Keratinocyte (primary cell): ENCODE results near the gene MRPL27. TPM values are rescaled to one million over a fixed set of nuclear protein-coding genes. Genes with fewer than 3 reads are reported as not detected.

ENCODE experiments used
- DNase-seq: peaks from one replicate; pipeline ENCODE4 v3.0.0-alpha.2; 2011; ENCODE audit warnings: low read depth, missing footprints, low spot score
- FAIRE-seq: peaks from 2 replicates; lab custom pipeline; 2011; peaks lifted over from hg19 to GRCh38; lab: Jason Lieb, UNC
- H2AFZ ChIP-seq: 2 replicates; pipeline ENCODE4 v1.6.0; 2012; ENCODE audit warnings: low read length, control low read depth, inconsistent platforms; ENCODE audit not compliant: control insufficient read depth
- H3K27ac ChIP-seq: 2 replicates; pipeline ENCODE4 v1.5.1; 2011; ENCODE audit warnings: low read length; ENCODE audit not compliant: control insufficient read depth, insufficient read depth
- H3K27me3 ChIP-seq: 3 replicates; pipeline ENCODE4 v1.6.0; 2011; ENCODE audit warnings: low read length; ENCODE audit not compliant: control insufficient read depth, insufficient read depth; ENCODE audit errors: extremely low read depth
- H3K36me3 ChIP-seq, 2 experiments: 2 replicates in 1 of 2; 3 replicates in 1 of 2; pipeline ENCODE4 v1.5.1; 2011; ENCODE audit warnings: low read length in 2 of 2, mild to moderate bottlenecking in 1 of 2; ENCODE audit not compliant: control insufficient read depth in 2 of 2, insufficient read depth in 2 of 2; ENCODE audit errors: extremely low read depth in 1 of 2
- H3K4me1 ChIP-seq: 3 replicates; pipeline ENCODE4 v1.5.1; 2011; ENCODE audit warnings: low read length; ENCODE audit not compliant: control insufficient read depth, insufficient read depth; ENCODE audit errors: extremely low read depth
- H3K4me2 ChIP-seq: 3 replicates; pipeline ENCODE4 v1.6.0; 2011; ENCODE audit warnings: low read depth, low read length; ENCODE audit not compliant: control insufficient read depth, insufficient read depth; ENCODE audit errors: extremely low read depth
- H3K4me3 ChIP-seq, 3 experiments: fragments of 200-600 bp in 1 of 3; sonication (generic) in 1 of 3; 2 replicates in 2 of 3; 3 replicates in 1 of 3; pipeline ENCODE4 v1.5.1; 2011 to 2016; ENCODE audit warnings: low read length in 3 of 3, mild to moderate bottlenecking in 3 of 3, control low read depth in 2 of 3, inconsistent platforms in 1 of 3, low read depth in 1 of 3, mixed read lengths in 1 of 3, mixed run types in 1 of 3, moderate library complexity in 1 of 3; ENCODE audit not compliant: control insufficient read depth in 2 of 3, insufficient read depth in 2 of 3; ENCODE audit errors: extremely low read depth in 1 of 3
- H3K79me2 ChIP-seq: 2 replicates; pipeline ENCODE4 v1.6.0; 2012; ENCODE audit warnings: low read length; ENCODE audit not compliant: control insufficient read depth, insufficient read depth
- H3K9ac ChIP-seq: 3 replicates; pipeline ENCODE4 v1.6.0; 2011; ENCODE audit warnings: low read length; ENCODE audit not compliant: control insufficient read depth, insufficient read depth; ENCODE audit errors: extremely low read depth
- H3K9me1 ChIP-seq: 3 replicates; pipeline ENCODE4 v1.6.0; 2011; ENCODE audit warnings: low read length; ENCODE audit not compliant: control insufficient read depth, insufficient read depth; ENCODE audit errors: extremely low read depth
- H3K9me3 ChIP-seq: 2 replicates; pipeline ENCODE4 v1.5.1; 2012; ENCODE audit warnings: low read depth, low read length; ENCODE audit not compliant: control insufficient read depth
- H4K20me1 ChIP-seq: 3 replicates; pipeline ENCODE4 v1.6.0; 2011; ENCODE audit warnings: low read length; ENCODE audit not compliant: control insufficient read depth, insufficient read depth; ENCODE audit errors: extremely low read depth
- CTCF ChIP-seq, 3 experiments: IDR thresholded peaks in 1 of 3; conservative IDR thresholded peaks in 1 of 3; optimal IDR thresholded peaks in 1 of 3; 2 replicates in 2 of 3; 3 replicates in 1 of 3; pipeline versions ENCODE3 to v1.5.1; 2011; ENCODE audit warnings: low read length in 3 of 3, mild to moderate bottlenecking in 3 of 3, moderate library complexity in 2 of 3, control low read depth in 1 of 3, inconsistent platforms in 1 of 3; ENCODE audit not compliant: insufficient read depth in 2 of 3; ENCODE audit errors: extremely low read depth in 1 of 3
- EZH2 ChIP-seq: IDR thresholded peaks from one replicate; pipeline ENCODE4 v1.6.1; 2012; ENCODE audit warnings: inconsistent platforms, mild to moderate bottlenecking, low read length, moderate library complexity
- dilution Hi-C: fragments of 300-500 bp; cut with MboI; formaldehyde crosslinking; loops from one replicate; pipeline ENCODE4 v1.7.0; 2020; ENCODE audit warnings: low sequenced_read_pairs; ENCODE audit not compliant: extremely low pct_ligation_motif_present
- polyA plus RNA-seq, 5 experiments: library from polyadenylated mRNA; depleted of rRNA in 3 of 5; stranded (reverse) in 3 of 5; stranded (forward) in 1 of 5; unstranded in 1 of 5; fragments of >200 nt; gene quantifications; 1 replicate in 1 of 5; 2 replicates in 3 of 5; 3 replicates in 1 of 5; pipeline versions ENCODE4 v1.2.1 to v1.2.3, GENCODE V29; 2011 to 2012; ENCODE audit warnings: missing spikeins in 2 of 5, low read depth in 1 of 5, low replicate concordance in 1 of 5

The MRPL27 gene
- polyA plus RNA-seq, 1 donor (not counting 4 experiments of a cell fraction or from before 2014, with no cell fraction given): 123 TPM

GRCh38 chr17:50350733-50351132, 22.3 kb downstream of the MRPL27 start:
- Histone ChIP-seq H2AFZ (no peak overlapping the region), H3K36me3 (peaks cover 13% of the 10 kb centered on the region in 2 experiments), H3K79me2 (peaks cover 35% of the 10 kb centered on the region), H3K4me3 (no peak overlapping the region), H3K4me1 (peaks cover 24% of the 10 kb centered on the region), H3K4me2 (no peak overlapping the region), H3K9me3 (no peaks in the 10 kb centered on the region), H4K20me1 (no peaks in the 10 kb centered on the region), H3K27me3 (no peaks in the 10 kb centered on the region), H3K9ac (no peak overlapping the region), H3K27ac (no peak overlapping the region), H3K9me1 (peaks cover 2% of the 10 kb centered on the region)
- FAIRE-seq (no peak), DNase-seq (no peak)
- no peak for TF ChIP-seq EZH2
- TF ChIP-seq CTCF (optimal IDR thresholded peaks at IDR 0.05 in 1 of 3, IDR thresholded peaks at IDR 0.05 in 1 of 3, conservative IDR thresholded peaks at IDR 0.05 in 1 of 3; ENCODE audit: extremely low read depth in 1 of 3, insufficient read depth in 2 of 3, low read length in 3 of 3): no peak
- dilution Hi-C loops: no loop called here

- H3K4me1 ChIP-seq: peaks cover 31% of the 10 kb centered on the region
- H3K9ac ChIP-seq: no peak overlapping the region
- H3K27me3 ChIP-seq: no peaks in the 10 kb centered on the region
- H3K4me3 ChIP-seq: no peak overlapping the region
- TF ChIP-seq EZH2 (no peak), CTCF (optimal IDR thresholded peaks at IDR 0.05 in 1 of 3, IDR thresholded peaks at IDR 0.05 in 1 of 3, conservative IDR thresholded peaks at IDR 0.05 in 1 of 3; ENCODE audit: extremely low read depth in 1 of 3, insufficient read depth in 2 of 3, low read length in 3 of 3) (no peak)
- no peak overlapping the region for H3K4me2 ChIP-seq
- H3K36me3 ChIP-seq: peaks cover 2 to 3% of the 10 kb centered on the region in 2 experiments
- H3K9me3 ChIP-seq: no peaks in the 10 kb centered on the region
- FAIRE-seq: no peak
- no peak overlapping the region for H3K27ac ChIP-seq
- no peaks in the 10 kb centered on the region for H4K20me1 ChIP-seq
- dilution Hi-C loops: no loop called here
- no peak for DNase-seq
- H3K79me2 ChIP-seq: peaks cover 35% of the 10 kb centered on the region
- H3K9me1 ChIP-seq: peaks cover 2% of the 10 kb centered on the region
- H2AFZ ChIP-seq: no peak overlapping the region
Measured at GRCh38 chr17:50349243-50349600, 23.8 kb downstream of the MRPL27 start.
